Medulla oblongata (tissue), 1 donor: Measurements from ENCODE around the gene BAHD1.

Experiments
- DNase-seq: peaks from one replicate; pipeline ENCODE4 v3.0.0-alpha.2; 2015; ENCODE audit errors: extremely low spot score

Gene BAHD1

GRCh38 chr15:40467261-40467615 is 26.5 kb downstream of the BAHD1 start:
- DNase-seq: no peak

- DNase-seq: no peak
Measured at GRCh38 chr15:40468898-40469331, 28.2 kb downstream of the BAHD1 start.

GRCh38 chr15:40469776-40470390 is 29.1 kb downstream of the BAHD1 start:
- DNase-seq: no peak

GRCh38 chr15:40470423-40471104 is 29.8 kb downstream of the BAHD1 start, which contains the start of gene CHST14:
Gene CHST14 (plus strand): TSS chr15:40470984. CDS start chr15:40471214, 230 bp downstream.
- peak; percentile 61 for DNase-seq

- DNase-seq: peak; percentile 24
Measured at GRCh38 chr15:40471105-40471807, 30.5 kb downstream of the BAHD1 start.

- no peak for DNase-seq
Measured at GRCh38 chr15:40471808-40472150, 31.0 kb downstream of the BAHD1 start.

GRCh38 chr15:40472171-40472727 is 31.5 kb downstream of the BAHD1 start:
- DNase-seq: no peak

GRCh38 chr15:40474581-40474980 is 33.8 kb downstream of the BAHD1 start:
- DNase-seq: no peak

GRCh38 chr15:40477642-40478327 is 37.0 kb downstream of the BAHD1 start:
- DNase-seq: no peak

- DNase-seq: no peak
Measured at GRCh38 chr15:40479024-40479423, 38.3 kb downstream of the BAHD1 start.

GRCh38 chr15:40481341-40482074 is 40.8 kb downstream of the BAHD1 start:
- DNase-seq: no peak

GRCh38 chr15:40483919-40484318 is 43.2 kb downstream of the BAHD1 start:
- DNase-seq: no peak

- no peak for DNase-seq
Measured at GRCh38 chr15:40486066-40486770, 45.5 kb downstream of the BAHD1 start.

GRCh38 chr15:40487816-40488682 is 47.3 kb downstream of the BAHD1 start:
- DNase-seq: no peak

- no peak for DNase-seq
Measured at GRCh38 chr15:40489274-40490175, 48.8 kb downstream of the BAHD1 start.

GRCh38 chr15:40493089-40493840 is 52.5 kb downstream of the BAHD1 start:
- DNase-seq: no peak

- DNase-seq: no peak
Measured at GRCh38 chr15:40495516-40495915, 54.8 kb downstream of the BAHD1 start.

GRCh38 chr15:40498418-40498817 is 57.7 kb downstream of the BAHD1 start:
- DNase-seq: no peak
